PFSK-1 (cell line): ENCODE results near the gene VPS35L.

ENCODE experiments used
- POLR2AphosphoS5 ChIP-seq: IDR thresholded peaks from 2 replicates; pipeline ENCODE4 v1.6.1; 2012; ENCODE audit warnings: low read depth, mild to moderate bottlenecking, control low read depth, low read length, moderate library complexity
- SIN3A ChIP-seq: IDR thresholded peaks from 2 replicates; pipeline ENCODE4 v1.6.1; 2012; ENCODE audit warnings: mild to moderate bottlenecking, low read length, moderate library complexity, borderline replicate concordance; ENCODE audit not compliant: insufficient read depth
- TAF1 ChIP-seq: IDR thresholded peaks from 2 replicates; pipeline ENCODE4 v1.6.1; 2012; ENCODE audit warnings: low read length, control low read depth, borderline replicate concordance; ENCODE audit not compliant: insufficient read depth

GRCh38 chr16:19525385-19525723 lies 30.1 kb upstream of the VPS35L start:
- TF ChIP-seq SIN3A, result no peak
- no peak for TF ChIP-seq POLR2AphosphoS5
- no peak for TF ChIP-seq TAF1
